K562 (cell line): ENCODE results near the gene ERCC1. TPM values are rescaled to one million over a fixed set of nuclear protein-coding genes. Genes with fewer than 3 reads are reported as not detected.

Experiments
- ATAC-seq: fragments of 200-7000 bp; cut with Tn5 transposase; 3 replicates; pipeline ENCODE4 v1.9.1; 2020; ENCODE audit warnings: moderate library complexity
- BruUV-seq: library from RNA; stranded (reverse); fragments of 400-500 nt; replicated peaks from 2 replicates; lab custom pipeline; 2021; lab: Mats Ljungman, UMichigan
- CTCF ChIA-PET: fragments of 300-600 bp; formaldehyde crosslinking; extraction: SDS; loops from one replicate; lab custom pipeline; 2021; ENCODE audit warnings: low intra/inter-chr PET ratio; lab: Yijun Ruan, JAX
- POLR2A ChIA-PET: fragments of 300-600, 350-650 bp; sonication (Branson Sonifier 250); formaldehyde crosslinking; extraction: SDS; loops from one replicate; lab custom pipeline; 2021; ENCODE audit warnings: antibody characterized with exemption, inconsistent platforms; lab: Yijun Ruan, JAX
- DNase-seq, 4 experiments: peaks; one replicate each; pipeline versions ENCODE4 v3.0.0 to v3.0.0-alpha.2; 2011 to 2018; ENCODE audit warnings: low spot score in 3 of 4, mixed read lengths in 3 of 4; ENCODE audit errors: extremely low read depth in 1 of 4
- FAIRE-seq: peaks from 2 replicates; lab custom pipeline; 2011; peaks lifted over from hg19 to GRCh38; lab: Jason Lieb, UNC
- H2AFZ ChIP-seq: 2 replicates; pipeline ENCODE4 v1.6.0; 2011; ENCODE audit warnings: low read depth, low read length, control low read depth, inconsistent platforms
- H3K27ac ChIP-seq: fragments of 200-600 bp; 3 replicates; pipeline ENCODE4 v1.8.0; 2011; ENCODE audit warnings: low read depth, mild to moderate bottlenecking, control low read depth, inconsistent platforms, low read length, moderate library complexity, mixed read lengths; ENCODE audit errors: extremely low read depth
- H3K27me3 ChIP-seq, 2 experiments: fragments of 300-600 bp in 1 of 2; 2 replicates in 1 of 2; 3 replicates in 1 of 2; pipeline versions ENCODE4 v1.6.0 to v1.8.0; 2011; ENCODE audit warnings: inconsistent platforms in 2 of 2, low read length in 2 of 2, mild to moderate bottlenecking in 1 of 2, mixed read lengths in 1 of 2, moderate library complexity in 1 of 2; ENCODE audit not compliant: control insufficient read depth in 2 of 2, insufficient read depth in 2 of 2
- H3K36me3 ChIP-seq: fragments of 300-600 bp; 3 replicates; pipeline ENCODE4 v1.8.0; 2011; ENCODE audit warnings: mild to moderate bottlenecking, low read length, inconsistent platforms; ENCODE audit not compliant: control insufficient read depth, insufficient read depth
- H3K4me1 ChIP-seq, 2 experiments: fragments of 200-600 bp in 1 of 2; replicated peaks in 1 of 2; 2 replicates in 1 of 2; 3 replicates in 1 of 2; pipeline versions ENCODE4 v1.5.1 to v1.8.0; 2011; ENCODE audit warnings: inconsistent platforms in 2 of 2, low read length in 2 of 2, mild to moderate bottlenecking in 1 of 2, mixed read lengths in 1 of 2, moderate library complexity in 1 of 2; ENCODE audit not compliant: control insufficient read depth in 2 of 2, insufficient read depth in 2 of 2
- H3K4me2 ChIP-seq: 2 replicates; pipeline ENCODE4 v1.6.1; 2011; ENCODE audit warnings: low read length, control low read depth, inconsistent platforms, mixed read lengths; ENCODE audit not compliant: insufficient read depth
- H3K4me3 ChIP-seq: fragments of 200-600 bp; sonication (generic), shearing (Covaris generic); 2 replicates; pipeline ENCODE4 v1.5.1; 2016; ENCODE audit warnings: control low read depth, inconsistent platforms
- H3K79me2 ChIP-seq: fragments of 200-600 bp; 3 replicates; pipeline ENCODE4 v1.8.0; 2011; ENCODE audit warnings: low read length, inconsistent platforms; ENCODE audit not compliant: control insufficient read depth, insufficient read depth
- H3K9ac ChIP-seq, 2 experiments: 2 replicates each; pipeline versions ENCODE4 v1.6.0 to v1.6.1; 2011; ENCODE audit warnings: low read depth in 2 of 2, low read length in 2 of 2, control low read depth in 1 of 2, inconsistent platforms in 1 of 2, mild to moderate bottlenecking in 1 of 2, mixed read lengths in 1 of 2; ENCODE audit not compliant: insufficient read depth in 1 of 2
- H3K9me1 ChIP-seq: one replicate; pipeline ENCODE4 v1.6.0; 2011; ENCODE audit warnings: inconsistent platforms, mild to moderate bottlenecking, low read length, moderate library complexity; ENCODE audit not compliant: control insufficient read depth, insufficient read depth
- H3K9me3 ChIP-seq: replicated peaks from 2 replicates; pipeline ENCODE4 v1.5.1; 2011; ENCODE audit warnings: low read depth, low read length, inconsistent platforms; ENCODE audit not compliant: control insufficient read depth, insufficient read depth
- H4K20me1 ChIP-seq: replicated peaks from 2 replicates; pipeline ENCODE4 v1.6.1; 2011; ENCODE audit warnings: low read length, inconsistent platforms, mixed read lengths; ENCODE audit not compliant: control insufficient read depth, insufficient read depth
- BRCA1 ChIP-seq, 2 experiments: fragments of 450-650 bp in 1 of 2; sonication (generic) in 1 of 2; formaldehyde crosslinking in 1 of 2; IDR thresholded peaks; 2 replicates each; pipeline versions ENCODE4 v1.5.0 to v1.6.1; 2017 to 2020; ENCODE audit warnings: mild to moderate bottlenecking in 1 of 2, missing genetic modification reagents in 1 of 2
- GABPA ChIP-seq: fragments of 200-800 bp; sonication (Bioruptor generic); conservative IDR thresholded peaks from 2 replicates; pipeline ENCODE4 v1.6.1; 2016; ENCODE audit warnings: low read depth, missing genetic modification characterization, missing compliant biosample characterization
- POLR2A ChIP-seq: fragments of 450-650 bp; conservative IDR thresholded peaks from 2 replicates; pipeline ENCODE4 v1.6.1; 2016
- SUPT5H ChIP-seq: fragments of 450-650 bp; IDR thresholded peaks from 2 replicates; pipeline ENCODE4 v1.6.1; 2016
- ZFP36 ChIP-seq: fragments of 150-350 bp; IDR thresholded peaks from 2 replicates; pipeline ENCODE4 v1.6.1; 2018; ENCODE audit warnings: low read length, low read depth; ENCODE audit not compliant: partially characterized antibody
- ZNF274 ChIP-seq: IDR thresholded peaks from 2 replicates; pipeline ENCODE4 v1.6.1; 2011; ENCODE audit warnings: low read depth, mild to moderate bottlenecking, low read length, moderate library complexity, borderline replicate concordance
- ZNF316 ChIP-seq: fragments of 450-650 bp; IDR thresholded peaks from 2 replicates; pipeline ENCODE4 v1.6.1; 2016
- WGBS: fragments of 100-300 bp; shearing (Covaris generic); methylation state at CpG from one replicate; pipeline ENCODE4 v1.1.6; 2016; ENCODE audit warnings: low coverage, mixed read lengths; ENCODE audit not compliant: insufficient coverage; ENCODE audit errors: missing lambda C conversion rate; 5-methylcytosine and 5-hydroxymethylcytosine counted together
- in situ Hi-C: fragments of 300-500 bp; cut with MboI; formaldehyde crosslinking; loops from 4 replicates; pipeline ENCODE4 v1.15.0; 2018; ENCODE audit warnings: inconsistent platforms, mixed read lengths
- intact Hi-C: fragments of 100-400 bp; cut with micrococcal nuclease; formaldehyde crosslinking; loops from 2 replicates; pipeline ENCODE4 v1.14.2; 2022
- polyA plus RNA-seq, 8 experiments: library from polyadenylated mRNA; depleted of rRNA in 4 of 8; stranded (reverse) in 5 of 8; unstranded in 3 of 8; fragments of >200 nt; fragmentation: Nextera tagmentation in 2 of 8; fragmentation: Illumina TruSeq in 1 of 8; extraction: Ambion mirVana in 2 of 8; extraction: Trizol in 1 of 8; gene quantifications; 2 replicates each; pipeline versions ENCODE4 v1.2.1 to v1.2.3, GENCODE V29; 2011 to 2014; ENCODE audit warnings: inconsistent platforms in 1 of 8, missing spikeins in 1 of 8
- total RNA-seq, 7 experiments: library from RNA; depleted of rRNA in 6 of 7; stranded (reverse); fragments of >200 nt in 6 of 7; fragmentation: Illumina TruSeq in 2 of 7; extraction: Trizol in 2 of 7; gene quantifications; 2 replicates each; pipeline versions ENCODE4 v1.2.1 to v1.2.3, GENCODE V29; 2011 to 2021; ENCODE audit warnings: low replicate concordance in 1 of 7

The ERCC1 gene
- total and polyA plus RNA-seq, 9 of the 15 experiments (the other 6 are each of a cell fraction or from before 2014, with no cell fraction given) = 9.3 to 92.6 (median 60.0) TPM

- TF ChIP-seq ZNF274 (no peak), ZNF316 (no peak), POLR2A (peak; percentile 46), GABPA (tag) (no peak), BRCA1 (IDR thresholded peaks at IDR 0.05) (no peak), BRCA1 (CRISPR knock-in tag; IDR thresholded peaks at IDR 0.05) (no peak), SUPT5H (peak; percentile 49; the same call in 1 of the 2 replicates), ZFP36 (peak; percentile 77)
- TF ChIP-seq, all 486 proteins: peak for 3
- 0 out of 4 replicates have a peak overlapping the region, but pooled peaks of 1 of the 2 experiments have one; percentile 4 for H3K9ac ChIP-seq
- peaks cover 2 to 40% of the 10 kb centered on the region in 2 experiments; a peak in 4 of 5 replicates for H3K4me1 ChIP-seq
- H3K27me3 ChIP-seq = no peaks in the 10 kb centered on the region
- FAIRE-seq = no peak
- no peaks in the 10 kb centered on the region for H4K20me1 ChIP-seq
- H3K9me1 ChIP-seq = no peaks in the 10 kb centered on the region
- peaks cover 76% of the 10 kb centered on the region; the same call in 2 of the 3 replicates for H3K36me3 ChIP-seq
- no peak overlapping the region for H2AFZ ChIP-seq
- intact Hi-C loops = no loop called here
- BruUV-seq = no TSS peak
- WGBS = 90% methylated on average over 4 of the region's 4 CpGs
- H3K79me2 ChIP-seq = peaks cover 12% of the 10 kb centered on the region
- peak in 1 of 4 experiments; percentile 5 for DNase-seq
- POLR2A ChIA-PET = interaction anchor here (0.6 kb wide), 1 partner anchor 21 kb away, joined by 4 read pairs; no protein-coding TSS in a partner anchor
- H3K4me2 ChIP-seq = no peak overlapping the region
- no peak overlapping the region for H3K27ac ChIP-seq
- no peak overlapping the region for H3K4me3 ChIP-seq
- in situ Hi-C loops = no loop called here
- no peaks in the 10 kb centered on the region for H3K9me3 ChIP-seq
- ATAC-seq = no peak
- CTCF ChIA-PET = no interaction called here
Observed at GRCh38 chr19:45417151-45417550, 6.6 kb downstream of the ERCC1 start.
